Measurements from ENCODE around the gene FLVCR1.
"Not testable (repeated sequence)": the region's sequence is repeated elsewhere in the genome, so short reads cannot be mapped to it uniquely, and the experiment has no call there.

The FLVCR1 gene

GRCh38 chr1:212857992-212858460 is at the start of gene FLVCR1:
Gene FLVCR1 (plus strand): TSS chr1:212858275. CDS start chr1:212858453, 178 bp downstream.
- DNase-seq (ENCODE audit: low read depth) = peak; percentile 72

DNA sequence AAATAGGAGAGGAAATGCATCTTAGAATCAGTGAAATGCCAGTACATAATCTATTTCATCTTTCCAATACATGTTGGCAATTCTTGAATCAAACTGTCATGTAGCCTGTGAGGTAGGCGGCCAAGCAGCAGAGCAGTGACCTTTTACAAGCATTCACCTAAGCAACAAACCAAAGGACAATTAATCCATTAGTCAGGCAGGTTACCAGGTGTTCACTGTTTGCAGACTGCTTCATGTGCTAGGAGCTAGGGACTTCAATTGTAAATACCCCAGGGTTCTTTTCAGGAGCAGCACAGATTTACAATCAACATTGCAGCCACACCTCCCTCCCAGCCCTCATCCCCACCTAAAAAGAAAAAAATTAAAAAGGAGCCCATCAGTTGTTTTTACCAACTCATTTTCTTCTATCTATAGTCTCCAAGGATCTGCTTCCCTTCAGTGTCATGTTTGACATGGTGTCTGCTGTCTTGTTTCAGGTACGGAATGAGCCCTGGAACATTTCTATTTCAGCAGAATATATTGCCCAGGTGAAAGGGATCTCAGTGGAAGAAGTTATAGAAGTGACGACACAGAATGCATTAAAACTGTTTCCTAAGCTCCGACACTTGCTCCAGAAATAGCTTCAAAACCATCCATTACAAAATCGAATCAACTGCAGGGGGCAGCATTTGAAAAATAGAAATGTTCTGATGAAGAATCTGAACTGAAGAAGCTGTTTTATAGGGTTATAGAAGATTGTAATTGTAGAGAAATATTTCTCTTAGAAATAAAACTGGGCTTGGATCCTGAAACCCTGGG is 43.3 kb upstream of the FLVCR1 start:
- DNase-seq (ENCODE audit: low read depth) = no peak

GRCh38 chr1:212816567-212817278 is 41.4 kb upstream of the FLVCR1 start:
- no peak for DNase-seq (ENCODE audit: low read depth)

- no peak for DNase-seq (ENCODE audit: low read depth)
Measured at GRCh38 chr1:212819726-212820125, 38.3 kb upstream of the FLVCR1 start.

GRCh38 chr1:212820969-212821368 is 37.1 kb upstream of the FLVCR1 start:
- no peak for DNase-seq (ENCODE audit: low read depth)

DNA sequence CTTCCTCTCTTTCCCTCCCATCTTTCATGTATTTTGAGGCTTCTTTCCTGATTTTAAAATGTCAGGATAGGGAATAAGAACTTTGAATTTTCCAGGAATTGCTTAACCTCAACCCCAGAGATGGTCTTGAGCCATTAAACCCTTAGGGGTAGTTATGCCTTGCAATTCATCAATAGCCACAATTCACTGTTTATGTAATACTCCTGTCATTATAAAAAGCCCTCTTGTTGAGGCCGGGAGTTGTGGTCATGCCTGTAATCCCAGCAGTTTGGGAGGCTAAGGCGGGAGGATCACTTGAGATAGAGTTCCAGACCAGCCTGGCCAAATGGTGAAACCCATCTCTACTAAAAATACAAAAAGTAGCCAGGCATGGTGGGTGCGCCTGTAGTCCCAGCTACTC is 35.1 kb upstream of the FLVCR1 start:
- no peak for DNase-seq (ENCODE audit: low read depth)

DNA sequence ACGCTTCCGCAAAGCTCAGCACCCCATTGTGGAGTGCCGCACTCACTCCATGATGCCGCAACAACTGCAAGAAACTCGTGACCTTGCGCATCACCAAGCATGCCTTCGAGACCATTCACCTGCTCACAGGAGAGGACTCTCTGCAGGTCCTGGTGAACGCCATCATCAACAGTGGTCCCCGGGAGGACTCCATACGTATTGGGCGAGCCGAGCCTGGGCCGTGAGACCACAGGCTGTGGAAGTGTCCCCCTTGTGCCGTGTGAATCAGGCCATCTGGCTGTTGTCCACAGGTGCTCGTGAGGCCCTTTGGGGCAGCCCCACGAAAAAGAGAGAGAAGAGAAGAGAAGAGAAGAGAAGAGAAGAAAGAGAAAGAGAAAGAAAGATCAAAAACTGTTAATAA is 33.9 kb upstream of the FLVCR1 start:
- no peak for DNase-seq (ENCODE audit: low read depth)

- DNase-seq (ENCODE audit: low read depth) = no peak
Measured at GRCh38 chr1:212825798-212826452, 32.1 kb upstream of the FLVCR1 start.

- no peak for DNase-seq (ENCODE audit: low read depth)
Measured at GRCh38 chr1:212827171-212827776, 30.8 kb upstream of the FLVCR1 start.

DNA sequence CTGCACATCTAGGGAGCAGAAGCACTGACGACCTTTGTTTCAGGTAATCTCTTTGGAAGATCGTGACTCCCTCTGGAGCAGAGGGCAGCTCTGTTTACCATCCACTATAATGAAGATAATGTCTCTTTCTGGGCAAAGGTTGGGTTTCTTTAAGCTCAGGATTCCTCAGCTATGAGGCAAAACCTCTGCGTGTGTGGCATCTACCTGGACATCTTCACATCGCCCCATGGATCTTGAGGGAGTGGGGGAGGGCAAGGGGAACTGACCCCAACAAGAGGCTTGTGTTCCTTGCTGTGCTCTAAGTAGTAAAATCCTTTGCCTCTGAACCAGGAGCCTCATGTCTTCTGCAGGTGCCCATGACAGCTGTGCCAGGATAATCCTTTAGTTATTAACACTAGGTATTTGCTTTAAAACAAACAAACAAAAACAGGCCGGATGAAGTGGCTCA is 30.2 kb upstream of the FLVCR1 start:
- no peak for DNase-seq (ENCODE audit: low read depth)

GRCh38 chr1:212828395-212828794 is 29.7 kb upstream of the FLVCR1 start:
- DNase-seq (ENCODE audit: low read depth) = no peak

- DNase-seq (ENCODE audit: low read depth) = not testable (repeated sequence)
Measured at GRCh38 chr1:212833211-212834207, 24.6 kb upstream of the FLVCR1 start.

DNA sequence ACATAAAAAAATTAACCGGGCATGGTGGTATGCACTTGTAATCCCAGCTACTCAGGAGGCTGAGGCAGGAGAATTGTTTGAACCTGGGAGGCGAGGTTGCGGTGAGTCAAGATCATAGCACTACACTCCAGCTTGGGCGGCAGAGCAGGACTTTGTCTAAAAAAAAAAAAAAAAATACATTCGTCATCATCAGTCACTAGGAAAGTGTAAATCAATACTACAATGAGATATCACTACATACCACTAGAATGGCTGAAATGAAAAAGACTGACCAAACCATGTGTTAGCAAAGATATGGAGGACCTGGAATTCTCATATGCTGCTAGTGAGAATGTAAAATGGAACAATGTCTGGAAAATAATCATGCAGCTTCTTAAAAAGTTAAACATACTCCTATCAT is 19.9 kb upstream of the FLVCR1 start:
- no peak for DNase-seq (ENCODE audit: low read depth)

DNA sequence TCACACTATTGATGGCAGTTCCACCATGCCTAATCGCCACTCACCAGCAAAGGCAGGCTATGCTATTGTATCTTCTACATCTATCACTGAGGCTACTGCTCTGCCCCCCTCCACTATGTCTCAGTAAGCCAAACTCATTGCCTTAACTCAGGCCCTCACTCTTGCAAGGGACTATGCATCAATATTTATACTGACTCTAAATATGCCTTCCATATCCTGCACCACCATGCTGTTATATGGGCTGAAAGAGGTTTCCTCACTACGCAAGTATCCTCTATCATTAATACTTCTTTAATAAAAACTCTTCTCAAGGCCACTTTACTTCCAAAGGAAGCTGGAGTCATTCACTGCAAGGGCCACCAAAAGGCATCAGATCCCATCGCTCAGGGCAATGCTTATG is 13.6 kb upstream of the FLVCR1 start:
- DNase-seq (ENCODE audit: low read depth) = not testable (repeated sequence)

DNA sequence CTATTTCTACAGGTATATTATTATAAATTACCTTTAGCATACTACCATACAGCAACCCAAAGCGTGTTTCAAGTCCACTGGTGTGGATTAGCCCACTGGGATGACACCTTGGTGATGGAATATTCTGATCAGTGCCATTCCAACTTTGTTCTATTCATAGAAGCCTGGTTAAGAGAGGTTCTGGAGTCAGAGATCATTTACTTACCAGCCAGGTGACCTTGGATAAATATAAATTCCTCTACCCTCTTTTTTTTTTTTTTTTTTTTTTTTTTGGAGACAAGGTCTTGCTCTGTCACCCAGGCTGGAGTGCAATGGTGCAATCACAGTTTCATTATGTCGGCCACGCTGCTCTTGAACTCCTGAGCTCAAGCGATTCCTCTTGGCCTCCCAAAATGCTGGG is 10.5 kb upstream of the FLVCR1 start, which contains the start of gene SPATA45:
SPATA45 (minus strand) TSS at position 101 of the 400 bp plus-strand sequence. CDS start 11,500 bp downstream, outside the sequence.
- no peak for DNase-seq (ENCODE audit: low read depth)

DNA sequence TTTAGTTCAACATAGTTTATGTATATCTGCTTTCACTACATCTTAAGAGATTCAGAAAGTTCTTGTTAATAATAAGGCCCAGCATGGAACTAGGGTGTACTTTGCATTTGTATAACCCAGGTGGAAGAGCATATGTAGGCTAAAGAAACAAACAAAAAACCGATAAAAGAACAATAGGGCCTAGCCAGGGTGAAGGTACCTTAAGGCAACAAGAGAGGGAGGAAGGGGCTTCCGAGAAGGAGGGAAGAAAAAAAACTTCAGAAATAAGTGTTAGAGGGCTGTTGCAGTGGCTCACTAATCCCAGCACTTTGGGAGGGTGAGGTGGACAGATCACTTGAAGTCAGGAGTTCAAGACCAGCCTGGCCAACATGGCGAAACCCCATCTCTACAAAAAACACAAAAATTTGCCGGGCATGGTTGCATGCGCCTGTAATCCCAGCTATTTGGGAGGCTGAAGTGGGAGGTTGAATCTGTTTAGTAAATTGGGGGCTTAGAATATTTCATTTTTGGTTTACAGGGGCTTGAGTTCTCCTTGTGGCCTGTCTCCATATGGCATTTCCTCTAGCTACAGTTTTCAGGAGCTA is 5.9 kb upstream of the FLVCR1 start:
- no peak for DNase-seq (ENCODE audit: low read depth)

DNA sequence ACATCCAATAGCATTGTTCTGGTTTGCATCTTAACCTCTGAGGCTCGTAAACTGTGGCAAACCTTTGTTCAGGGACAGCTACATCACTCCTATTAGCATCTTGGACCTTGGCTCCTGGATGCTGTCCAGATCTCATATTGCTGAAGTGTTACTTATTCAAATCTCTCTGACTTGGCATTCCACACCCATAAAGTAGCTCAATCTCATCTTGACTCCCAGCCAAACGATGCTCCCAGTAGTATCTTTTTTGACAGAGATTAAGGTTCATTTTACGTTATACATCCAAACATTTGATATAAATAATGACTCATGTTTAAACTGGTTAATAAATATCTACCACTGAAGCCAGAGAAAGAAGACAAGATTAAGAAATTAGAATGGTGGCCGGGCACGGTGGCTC is 4.4 kb upstream of the FLVCR1 start:
- no peak for DNase-seq (ENCODE audit: low read depth)

DNA sequence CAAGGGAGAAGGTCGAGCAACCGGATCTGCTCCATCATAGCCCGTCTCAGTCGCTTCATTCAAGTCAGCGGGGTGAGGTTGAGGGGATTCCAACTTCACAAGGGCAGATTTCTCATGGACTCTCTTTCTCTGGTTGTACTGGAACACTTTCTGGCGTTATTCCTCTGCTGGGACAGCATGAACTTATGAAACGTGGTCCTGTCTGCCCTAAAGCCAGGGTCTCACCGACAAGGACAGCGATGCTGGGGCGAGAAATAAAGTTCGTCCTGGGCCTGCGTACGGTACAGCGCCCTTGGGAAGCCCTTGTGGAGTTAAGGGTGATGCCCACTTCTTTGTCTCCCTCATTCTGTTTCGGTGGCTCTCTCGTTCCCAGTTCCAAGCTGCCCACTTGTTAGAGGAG is 1.3 kb upstream of the FLVCR1 start:
- DNase-seq (ENCODE audit: low read depth) = no peak

DNA sequence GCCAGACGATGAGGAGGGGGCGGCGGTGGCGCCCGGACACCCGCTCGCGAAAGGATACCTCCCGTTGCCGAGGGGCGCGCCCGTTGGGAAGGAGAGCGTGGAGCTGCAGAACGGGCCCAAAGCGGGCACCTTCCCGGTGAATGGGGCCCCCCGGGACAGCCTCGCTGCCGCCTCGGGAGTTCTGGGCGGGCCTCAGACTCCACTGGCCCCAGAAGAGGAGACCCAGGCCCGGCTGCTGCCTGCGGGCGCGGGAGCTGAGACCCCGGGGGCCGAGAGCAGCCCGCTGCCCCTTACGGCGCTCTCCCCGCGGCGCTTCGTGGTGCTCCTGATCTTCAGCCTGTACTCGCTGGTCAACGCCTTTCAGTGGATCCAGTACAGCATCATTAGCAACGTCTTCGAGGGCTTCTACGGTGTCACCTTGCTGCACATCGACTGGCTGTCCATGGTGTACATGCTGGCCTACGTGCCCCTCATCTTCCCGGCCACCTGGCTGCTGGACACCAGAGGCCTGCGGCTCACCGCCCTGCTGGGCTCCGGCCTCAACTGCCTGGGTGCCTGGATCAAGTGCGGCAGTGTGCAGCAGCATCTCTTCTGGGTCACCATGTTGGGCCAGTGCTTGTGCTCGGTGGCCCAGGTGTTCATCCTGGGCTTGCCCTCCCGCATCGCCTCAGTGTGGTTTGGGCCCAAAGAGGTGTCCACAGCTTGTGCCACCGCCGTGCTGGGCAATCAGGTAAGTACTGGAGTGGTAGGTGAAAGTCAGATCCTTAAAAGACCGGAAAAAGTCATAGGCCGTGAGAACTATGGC is 588 bp downstream of the FLVCR1 start:
- no peak for DNase-seq (ENCODE audit: low read depth)
